ACC112 (cell line): ENCODE results near the gene CASQ2.

Experiments used
- H2AFZ ChIP-seq: fragments of 200-600 bp; sonication (generic); one replicate; pipeline ENCODE4 v1.6.0; 2017; ENCODE audit warnings: antibody characterized with exemption, low read length; ENCODE audit not compliant: unreplicated experiment
- H3K27ac ChIP-seq: fragments of 200-600 bp; sonication (generic); 2 replicates; pipeline ENCODE4 v1.5.1; 2014; ENCODE audit warnings: low read depth, mild to moderate bottlenecking, antibody characterized with exemption, low read length, moderate library complexity
- H3K27me3 ChIP-seq: fragments of 200-600 bp; sonication (generic); 2 replicates; pipeline ENCODE4 v1.6.1; 2014; ENCODE audit warnings: mild to moderate bottlenecking, antibody characterized with exemption, low read length, moderate library complexity, mixed read lengths; ENCODE audit not compliant: insufficient read depth
- H3K36me3 ChIP-seq: fragments of 200-600 bp; sonication (generic); 2 replicates; pipeline ENCODE4 v1.6.1; 2016; ENCODE audit warnings: mild to moderate bottlenecking, antibody characterized with exemption, low read length, moderate library complexity, mixed read lengths; ENCODE audit not compliant: insufficient read depth
- H3K4me1 ChIP-seq: fragments of 200-600 bp; sonication (generic); one replicate; pipeline ENCODE4 v1.6.1; 2016; ENCODE audit warnings: low read length, mixed read lengths; ENCODE audit not compliant: insufficient read depth, unreplicated experiment, control insufficient read depth
- H3K4me3 ChIP-seq: fragments of 200-600 bp; sonication (generic); 2 replicates; pipeline ENCODE4 v1.5.1; 2014; ENCODE audit warnings: mild to moderate bottlenecking, low read depth, low read length
- H3K79me2 ChIP-seq: fragments of 200-600 bp; sonication (generic); one replicate; pipeline ENCODE4 v1.6.0; 2016; ENCODE audit warnings: low read length; ENCODE audit not compliant: control insufficient read depth, unreplicated experiment, insufficient read depth

Gene CASQ2

GRCh38 chr1:115676498-115677181 lies 91.9 kb downstream of the CASQ2 start:
- Histone ChIP-seq H3K4me3 (no peak overlapping the region), H2AFZ (no peak overlapping the region), H3K79me2 (no peaks in the 10 kb centered on the region), H3K27me3 (no peaks in the 10 kb centered on the region), H3K27ac (no peak overlapping the region), H3K4me1 (peaks cover 12% of the 10 kb centered on the region), H3K36me3 (no peaks in the 10 kb centered on the region)

GRCh38 chr1:115672224-115673009 lies 96.1 kb downstream of the CASQ2 start:
- Histone ChIP-seq H3K36me3 (peaks cover 11% of the 10 kb centered on the region), H2AFZ (no peak overlapping the region), H3K79me2 (no peaks in the 10 kb centered on the region), H3K4me1 (peaks cover 30% of the 10 kb centered on the region), H3K4me3 (no peak overlapping the region), H3K27me3 (no peaks in the 10 kb centered on the region), H3K27ac (no peak overlapping the region)

- no peak overlapping the region for H3K27ac ChIP-seq
- peaks cover 30% of the 10 kb centered on the region for H3K4me1 ChIP-seq
- H3K4me3 ChIP-seq: no peak overlapping the region
- H3K27me3 ChIP-seq: no peaks in the 10 kb centered on the region
- no peaks in the 10 kb centered on the region for H3K79me2 ChIP-seq
- H2AFZ ChIP-seq: no peak overlapping the region
- peaks cover 21% of the 10 kb centered on the region for H3K36me3 ChIP-seq
These were observed 97.2 kb downstream of the CASQ2 start for GRCh38 chr1:115671176-115671934.

- H3K27ac ChIP-seq: no peak overlapping the region
- peaks cover 28% of the 10 kb centered on the region for H3K36me3 ChIP-seq
- no peaks in the 10 kb centered on the region for H3K79me2 ChIP-seq
- no peak overlapping the region for H2AFZ ChIP-seq
- H3K4me3 ChIP-seq: no peak overlapping the region
- H3K4me1 ChIP-seq: peaks cover 30% of the 10 kb centered on the region
- no peaks in the 10 kb centered on the region for H3K27me3 ChIP-seq
These were observed 97.9 kb downstream of the CASQ2 start for GRCh38 chr1:115670476-115671175.

- H2AFZ ChIP-seq: no peak overlapping the region
- no peak overlapping the region for H3K4me3 ChIP-seq
- H3K4me1 ChIP-seq: peaks cover 30% of the 10 kb centered on the region
- peaks cover 36% of the 10 kb centered on the region for H3K36me3 ChIP-seq
- no peak overlapping the region for H3K27ac ChIP-seq
- H3K27me3 ChIP-seq: no peaks in the 10 kb centered on the region
- H3K79me2 ChIP-seq: no peaks in the 10 kb centered on the region
These were observed 98.6 kb downstream of the CASQ2 start for GRCh38 chr1:115669886-115670285.

- Histone ChIP-seq H3K4me1 (peaks cover 30% of the 10 kb centered on the region), H2AFZ (no peak overlapping the region), H3K79me2 (no peaks in the 10 kb centered on the region), H3K36me3 (peaks cover 42% of the 10 kb centered on the region), H3K4me3 (no peak overlapping the region), H3K27me3 (no peaks in the 10 kb centered on the region), H3K27ac (peak overlapping the region; percentile 81)
These were observed 99.4 kb downstream of the CASQ2 start for GRCh38 chr1:115669002-115669673.

GRCh38 chr1:115668579-115668978 lies 99.9 kb downstream of the CASQ2 start:
- Histone ChIP-seq H3K27me3 (no peaks in the 10 kb centered on the region), H3K4me3 (no peak overlapping the region), H3K27ac (peak overlapping the region; percentile 81), H3K4me1 (peaks cover 30% of the 10 kb centered on the region), H3K36me3 (peaks cover 48% of the 10 kb centered on the region), H2AFZ (no peak overlapping the region), H3K79me2 (no peaks in the 10 kb centered on the region)

GRCh38 chr1:115666702-115667101 lies 101.8 kb downstream of the CASQ2 start:
- Histone ChIP-seq H3K4me3 (no peak overlapping the region), H3K27me3 (no peaks in the 10 kb centered on the region), H3K79me2 (no peaks in the 10 kb centered on the region), H3K27ac (no peak overlapping the region), H3K4me1 (peaks cover 29% of the 10 kb centered on the region), H2AFZ (no peak overlapping the region), H3K36me3 (peaks cover 55% of the 10 kb centered on the region)

- H3K27ac ChIP-seq: no peak overlapping the region
- H3K27me3 ChIP-seq: no peaks in the 10 kb centered on the region
- H3K4me3 ChIP-seq: no peak overlapping the region
- H3K4me1 ChIP-seq: peaks cover 24% of the 10 kb centered on the region
- H3K79me2 ChIP-seq: no peaks in the 10 kb centered on the region
- H3K36me3 ChIP-seq: peaks cover 55% of the 10 kb centered on the region
- H2AFZ ChIP-seq: no peak overlapping the region
These were observed 102.3 kb downstream of the CASQ2 start for GRCh38 chr1:115666206-115666605.
